Measurements from ENCODE around the gene ANKRD17.
A peak's percentile ranks its signal among the peaks of the same experiment; 100 is the strongest.
"Not testable (repeated sequence)": the region's sequence is repeated elsewhere in the genome, so short reads cannot be mapped to it uniquely, and the experiment has no call there.

Gene ANKRD17

DNA sequence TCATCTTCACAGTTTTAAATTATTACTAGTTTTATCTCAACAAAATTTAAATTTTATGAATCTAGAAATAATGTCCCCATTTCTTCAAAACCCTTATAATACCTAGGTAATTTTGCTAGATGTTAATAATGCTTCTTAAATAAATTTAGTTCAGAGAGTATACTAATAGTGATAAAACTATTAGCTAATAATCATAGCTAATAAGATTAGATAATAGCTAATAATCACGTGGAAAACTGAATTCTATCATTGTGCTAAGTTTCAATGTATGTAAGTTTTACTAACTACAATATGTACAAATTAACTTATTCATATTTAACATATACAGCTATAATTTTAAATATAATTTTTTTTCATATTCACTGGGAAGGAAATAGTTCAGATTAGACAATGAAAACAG, 10.2 kb downstream of the ANKRD17 start:
- no peak for DNase-seq (ENCODE audit: low read depth in 2 of 2)

DNA sequence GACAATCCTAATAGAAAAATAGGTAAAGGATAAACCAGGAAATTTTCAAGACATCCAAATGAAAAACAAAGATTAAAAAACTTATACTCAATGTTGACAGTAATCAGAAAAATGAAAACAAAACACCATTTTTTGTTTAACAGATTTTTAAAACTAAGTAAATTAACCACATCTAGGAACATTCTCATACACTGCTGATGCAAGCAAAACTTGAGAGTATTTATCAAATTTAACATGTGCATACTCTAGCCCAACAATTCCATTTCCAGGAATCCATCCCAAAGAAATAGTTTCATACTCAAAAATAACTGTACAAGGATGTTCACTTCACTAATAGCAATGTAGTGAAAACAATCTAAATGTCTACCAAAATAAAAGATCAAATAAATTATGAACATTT, 11.5 kb downstream of the ANKRD17 start:
- DNase-seq (ENCODE audit: low read depth in 2 of 2): no peak

DNA sequence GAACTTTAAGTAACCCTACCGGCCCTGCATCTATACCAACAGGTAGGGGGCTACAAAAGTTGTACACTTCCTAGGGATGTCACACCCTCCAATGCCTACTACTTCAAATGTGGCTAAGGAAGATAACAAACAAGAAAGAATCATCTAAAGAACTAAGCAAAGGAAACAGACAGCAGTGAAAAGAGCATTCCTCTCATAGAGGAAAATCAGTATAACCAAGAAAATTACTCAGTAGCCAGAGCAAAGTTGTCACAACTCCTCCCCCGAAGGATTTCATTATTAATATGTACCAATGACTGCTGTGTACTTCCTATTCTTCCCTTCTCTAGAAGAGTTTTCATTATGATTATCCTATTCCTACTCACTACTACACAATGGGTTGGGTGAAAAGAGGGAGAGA, 12.6 kb downstream of the ANKRD17 start:
- no peak for DNase-seq (ENCODE audit: low read depth in 2 of 2)

DNA sequence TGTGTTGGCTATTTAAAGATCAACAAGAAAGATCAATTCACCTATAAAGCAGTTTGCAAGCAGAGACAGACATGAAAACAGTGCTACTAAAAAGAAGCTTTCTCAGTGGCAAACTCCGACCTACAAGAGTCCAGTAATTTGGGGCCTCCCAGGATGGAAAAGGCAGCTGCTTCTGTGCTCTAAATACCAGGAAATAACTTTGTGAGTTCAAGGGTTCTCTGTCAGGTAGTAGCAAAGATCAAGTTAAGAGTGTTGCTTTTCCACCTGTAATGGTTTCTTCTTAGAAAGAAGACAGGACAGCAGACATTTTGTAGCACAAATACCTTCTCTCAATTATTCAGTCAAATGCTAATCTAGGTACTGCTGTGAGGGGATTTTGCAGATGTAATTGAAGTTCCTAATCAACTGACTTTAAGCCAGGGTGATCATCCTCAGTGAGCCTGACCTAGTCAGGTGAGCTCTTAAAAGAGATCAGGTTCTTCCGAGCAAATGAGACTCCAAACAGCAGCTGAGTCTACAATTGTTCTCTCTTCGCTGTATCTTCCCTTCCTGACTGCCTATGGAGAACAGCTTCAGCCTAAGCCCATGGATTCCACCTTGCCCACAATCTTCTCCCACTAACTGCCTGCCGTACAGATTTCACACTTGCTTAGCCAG, 13.5 kb downstream of the ANKRD17 start:
- no peak for DNase-seq (ENCODE audit: low read depth in 2 of 2)

DNA sequence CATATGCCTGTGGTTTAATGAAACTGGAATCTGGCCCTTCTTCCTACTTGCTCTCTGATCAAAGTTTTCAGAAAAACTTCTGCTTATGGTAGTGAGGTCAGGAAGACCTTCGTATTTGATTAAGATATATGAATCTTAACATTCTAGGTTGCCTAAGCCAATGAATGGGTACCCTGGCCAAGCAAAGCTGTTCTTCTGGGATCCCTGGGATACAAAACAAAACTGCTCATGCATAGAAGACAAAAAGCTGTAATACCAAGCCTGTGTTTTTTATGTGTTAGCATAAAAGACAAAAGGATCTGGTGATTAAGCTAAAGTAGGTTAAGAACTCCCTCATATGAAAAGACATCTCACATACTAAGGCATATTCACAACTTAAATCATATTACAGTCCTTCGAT, 21.6 kb downstream of the ANKRD17 start:
- no peak for DNase-seq (ENCODE audit: low read depth in 2 of 2)

DNA sequence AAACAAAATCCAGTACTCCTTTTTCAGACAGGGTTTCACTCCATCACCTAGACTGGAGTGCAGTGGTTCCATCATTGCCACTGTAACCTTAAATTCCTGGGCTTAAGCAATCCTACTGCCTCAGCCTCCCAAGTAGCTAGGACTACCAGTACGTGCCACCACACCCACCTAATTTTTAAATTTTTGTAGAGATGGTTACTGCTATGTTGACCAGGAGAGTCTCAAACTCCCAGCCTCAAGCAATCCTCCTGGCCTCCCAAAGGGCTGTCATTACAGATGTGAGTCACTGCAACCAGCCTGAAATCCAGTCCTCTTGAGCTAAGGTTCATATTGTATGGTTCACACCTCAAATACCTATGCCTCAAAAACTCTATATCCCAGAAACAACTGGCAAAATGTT, 22.4 kb downstream of the ANKRD17 start:
- DNase-seq (ENCODE audit: low read depth in 2 of 2): no peak

DNA sequence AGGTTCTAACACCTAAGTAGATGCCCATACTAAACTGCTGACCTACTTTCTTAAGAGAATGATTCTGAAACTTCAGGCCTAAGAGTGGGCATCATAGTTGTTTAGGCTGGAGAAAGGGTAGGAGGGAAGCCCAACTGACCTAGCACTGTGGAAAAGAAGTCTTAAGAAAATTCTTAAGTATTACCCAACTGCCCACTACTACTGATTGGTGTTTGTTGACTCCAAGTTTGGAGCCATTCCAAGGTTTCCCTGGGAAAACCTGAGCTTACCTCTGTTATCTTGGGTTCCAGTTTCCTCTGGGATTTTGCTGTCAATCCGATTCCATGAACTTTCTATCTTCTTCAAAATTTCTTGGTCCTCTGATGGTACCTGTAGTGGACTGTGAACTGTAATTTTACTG, 23.9 kb downstream of the ANKRD17 start:
- no peak for DNase-seq (ENCODE audit: low read depth in 2 of 2)

DNA sequence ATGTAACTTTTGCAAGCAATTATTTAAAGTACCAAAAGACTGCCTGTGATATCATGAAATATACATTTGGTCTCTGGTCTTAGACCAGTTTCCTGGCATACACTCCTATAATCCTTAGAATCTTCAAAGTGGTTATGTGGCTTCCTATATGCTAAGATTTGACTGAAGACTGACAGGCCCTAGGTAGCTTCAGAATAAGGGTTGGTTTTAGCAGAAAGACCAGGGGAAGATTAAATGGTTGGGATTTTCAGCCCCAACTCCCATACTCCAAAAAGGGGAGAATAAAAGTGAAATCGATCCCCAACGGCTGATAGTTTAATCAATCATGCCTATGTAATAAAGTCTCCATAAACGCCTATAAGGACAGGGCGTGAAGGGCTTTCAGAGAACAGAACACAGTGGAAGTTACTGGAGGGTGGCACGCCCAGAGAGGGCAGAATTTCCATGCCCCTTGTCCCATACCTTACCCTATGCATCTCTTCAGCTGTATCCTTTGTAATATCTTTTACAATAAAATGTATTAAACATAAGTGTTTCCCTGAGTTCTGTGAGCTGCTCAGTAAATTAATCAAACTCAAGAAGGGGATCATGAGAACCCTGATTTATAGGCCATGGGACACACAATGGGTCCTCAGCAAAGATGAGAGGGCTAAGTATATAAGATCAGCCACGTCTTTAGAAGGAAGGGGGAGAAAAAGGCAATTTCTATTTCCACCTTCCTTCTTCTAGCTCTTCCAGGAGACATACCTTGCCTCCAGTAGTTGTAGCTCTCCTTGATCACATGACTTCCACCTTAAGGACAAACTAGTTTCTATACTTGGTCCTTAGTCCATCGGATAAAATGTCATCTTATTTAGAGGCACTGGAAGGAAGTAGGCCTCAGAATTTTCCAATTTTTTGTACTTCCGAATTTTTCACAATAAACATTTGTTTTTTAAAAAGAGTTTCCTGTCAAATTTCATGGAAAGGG, 26.8 kb downstream of the ANKRD17 start:
- DNase-seq (ENCODE audit: low read depth in 2 of 2): no peak

DNA sequence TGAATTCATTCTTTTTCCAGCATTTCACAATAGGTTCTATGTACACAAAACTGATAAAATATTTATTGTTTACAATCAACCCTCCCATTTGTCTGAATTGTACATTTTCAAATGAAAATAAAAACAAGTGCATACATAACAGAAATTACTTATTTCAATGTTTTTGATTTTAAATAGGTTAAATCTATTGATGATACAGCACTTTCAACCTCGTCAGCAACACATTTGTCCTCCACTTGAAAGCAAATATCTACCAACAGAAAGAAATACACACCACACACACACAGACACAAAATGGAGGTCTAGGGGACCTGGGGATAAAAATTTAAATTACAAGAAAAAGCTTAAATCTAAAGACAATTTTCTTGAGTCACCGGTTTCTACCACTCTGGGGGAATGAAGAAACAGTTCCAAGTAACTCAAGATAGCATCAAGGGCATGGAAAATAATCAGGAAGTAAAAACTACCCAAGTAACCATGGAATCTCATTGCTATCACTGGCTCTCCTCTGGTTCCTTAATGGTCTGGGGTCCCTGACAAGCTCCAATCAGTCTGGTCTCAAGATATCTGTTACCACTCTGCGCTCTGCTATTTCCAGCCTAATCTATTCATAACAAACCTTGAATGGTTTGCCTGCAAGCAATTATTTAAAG, 27.6 kb downstream of the ANKRD17 start:
- no peak for DNase-seq (ENCODE audit: low read depth in 2 of 2)

DNA sequence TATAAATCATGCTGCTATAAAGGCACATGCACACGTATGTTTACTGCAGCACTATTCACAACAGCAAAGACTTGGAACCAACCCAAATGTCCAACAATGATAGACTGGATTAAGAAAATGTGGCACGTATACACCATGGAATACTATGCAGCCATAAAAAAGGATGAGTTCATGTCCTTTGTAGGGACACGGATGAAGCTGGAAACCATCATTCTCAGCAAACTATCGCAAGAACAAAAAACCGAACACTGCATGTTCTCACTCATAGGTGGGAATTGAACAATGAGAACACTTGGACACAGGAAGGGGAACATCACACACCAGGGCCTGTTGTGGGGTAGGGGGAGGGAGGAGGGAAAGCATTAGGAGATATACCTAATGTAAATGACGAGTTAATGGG, 29.8 kb downstream of the ANKRD17 start:
- DNase-seq (ENCODE audit: low read depth in 2 of 2): not testable (repeated sequence)

DNA sequence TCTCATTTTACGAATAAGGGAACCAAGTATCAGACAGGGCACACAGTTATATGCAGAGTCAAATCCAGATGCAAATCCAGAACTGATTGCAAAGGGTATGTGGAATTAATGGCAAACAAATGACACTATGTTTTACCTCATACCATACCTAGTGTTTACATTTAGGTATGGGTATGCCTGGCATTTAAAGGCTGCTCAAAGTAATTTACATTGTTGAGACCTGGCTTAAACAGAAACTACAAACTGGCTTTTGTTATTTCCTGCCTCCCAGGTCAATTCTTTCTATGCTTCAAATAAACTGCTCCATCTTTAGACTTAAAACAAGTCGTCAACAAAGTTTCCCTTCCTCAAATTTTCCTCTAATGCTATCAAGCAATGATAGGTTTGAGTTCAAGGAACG, 33.7 kb downstream of the ANKRD17 start:
- DNase-seq (ENCODE audit: low read depth in 2 of 2): no peak

DNA sequence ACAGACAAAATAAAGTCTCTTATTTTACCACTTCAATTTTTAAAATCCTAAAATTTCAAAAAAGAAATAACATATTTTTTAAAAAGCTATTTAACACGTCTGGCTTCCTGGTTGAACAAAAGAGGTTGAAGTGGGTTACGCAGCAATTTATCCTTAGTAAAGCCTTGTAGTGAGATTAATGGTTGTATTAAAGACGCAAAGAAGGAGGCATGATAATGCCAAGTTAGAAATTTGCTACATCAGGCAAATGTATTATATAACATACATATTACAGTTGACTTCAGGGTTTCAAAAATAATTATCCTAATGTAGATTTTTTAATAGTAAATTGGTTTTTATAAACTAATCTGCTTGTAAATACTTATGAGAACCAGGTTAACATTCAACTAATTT, 35.3 kb downstream of the ANKRD17 start:
- no peak for DNase-seq (ENCODE audit: low read depth in 2 of 2)

DNA sequence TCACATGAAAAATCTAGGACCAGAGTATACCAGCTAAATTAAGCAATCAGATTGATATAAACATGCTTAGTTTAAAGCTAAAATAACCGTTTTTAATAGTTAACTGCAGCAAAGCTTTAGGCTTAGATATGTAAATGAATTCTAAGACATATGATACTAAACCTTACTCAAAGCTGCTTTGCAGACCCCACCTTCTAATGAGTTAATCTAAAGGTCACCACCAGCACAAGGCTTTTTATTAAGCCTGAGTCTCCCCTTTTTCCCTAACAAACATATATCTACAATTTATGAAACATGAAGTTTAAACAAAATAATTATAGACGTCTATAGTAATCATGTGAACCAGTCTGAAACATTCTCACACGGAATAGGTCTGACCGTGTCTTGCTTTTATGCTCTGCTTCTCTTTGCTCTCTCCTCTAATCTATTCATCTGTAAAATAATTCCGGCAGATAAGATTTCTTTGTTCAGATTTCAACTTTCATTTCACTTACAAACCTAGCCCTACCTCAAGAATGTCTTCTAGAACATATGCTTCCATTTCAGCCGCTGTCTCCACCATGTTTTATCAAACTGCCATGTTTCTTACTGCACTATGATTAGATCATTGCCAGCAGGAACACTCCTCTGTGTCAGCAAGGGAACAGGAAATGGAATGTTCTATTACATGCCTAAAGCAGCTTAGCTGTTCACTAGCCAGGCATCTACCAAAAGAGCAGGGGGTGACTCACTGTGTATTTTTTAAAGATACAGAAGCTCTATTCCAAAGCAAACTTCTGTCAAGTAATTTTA, 35.9 kb downstream of the ANKRD17 start:
- DNase-seq (ENCODE audit: low read depth in 2 of 2): peak in 1 of 2 donors; percentile 7

DNA sequence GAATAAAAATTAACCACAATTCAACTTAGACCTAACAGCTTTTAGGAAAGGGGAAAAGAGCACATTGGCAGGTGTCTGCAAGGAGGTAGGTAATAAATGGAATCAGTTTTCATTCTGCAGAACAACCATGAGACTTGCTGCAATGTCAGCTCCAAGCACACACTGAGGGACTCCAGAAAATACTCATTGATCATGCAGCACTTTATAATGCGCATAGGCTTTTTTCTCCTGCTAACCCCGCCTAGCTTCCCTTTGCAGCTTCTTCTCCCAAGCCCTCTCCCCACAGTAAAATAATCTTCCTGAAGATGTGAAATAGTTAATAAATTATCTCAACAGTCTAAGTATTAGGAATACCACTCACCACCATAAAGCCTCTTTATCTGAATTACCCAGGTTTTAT, 36.9 kb downstream of the ANKRD17 start:
- no peak for DNase-seq (ENCODE audit: low read depth in 2 of 2)

DNA sequence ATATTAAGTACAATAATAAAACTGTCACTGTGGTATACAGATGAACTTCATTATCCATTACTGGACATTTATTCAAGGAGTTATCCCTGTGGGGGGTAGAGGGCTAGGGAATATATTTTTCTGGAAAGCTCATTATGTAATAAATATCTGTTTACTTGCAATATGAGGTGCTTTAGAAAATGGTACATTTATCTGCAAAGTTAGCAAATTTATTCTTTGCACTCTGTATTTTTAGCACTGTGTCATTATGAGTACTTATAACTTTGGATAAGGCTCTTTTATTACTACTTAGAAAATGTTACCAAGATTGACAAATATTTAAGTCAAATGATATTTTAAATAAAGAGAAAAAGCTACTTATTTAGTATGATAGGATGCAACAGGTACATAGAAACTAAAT, 37.8 kb downstream of the ANKRD17 start:
- no peak for DNase-seq (ENCODE audit: low read depth in 2 of 2)

DNA sequence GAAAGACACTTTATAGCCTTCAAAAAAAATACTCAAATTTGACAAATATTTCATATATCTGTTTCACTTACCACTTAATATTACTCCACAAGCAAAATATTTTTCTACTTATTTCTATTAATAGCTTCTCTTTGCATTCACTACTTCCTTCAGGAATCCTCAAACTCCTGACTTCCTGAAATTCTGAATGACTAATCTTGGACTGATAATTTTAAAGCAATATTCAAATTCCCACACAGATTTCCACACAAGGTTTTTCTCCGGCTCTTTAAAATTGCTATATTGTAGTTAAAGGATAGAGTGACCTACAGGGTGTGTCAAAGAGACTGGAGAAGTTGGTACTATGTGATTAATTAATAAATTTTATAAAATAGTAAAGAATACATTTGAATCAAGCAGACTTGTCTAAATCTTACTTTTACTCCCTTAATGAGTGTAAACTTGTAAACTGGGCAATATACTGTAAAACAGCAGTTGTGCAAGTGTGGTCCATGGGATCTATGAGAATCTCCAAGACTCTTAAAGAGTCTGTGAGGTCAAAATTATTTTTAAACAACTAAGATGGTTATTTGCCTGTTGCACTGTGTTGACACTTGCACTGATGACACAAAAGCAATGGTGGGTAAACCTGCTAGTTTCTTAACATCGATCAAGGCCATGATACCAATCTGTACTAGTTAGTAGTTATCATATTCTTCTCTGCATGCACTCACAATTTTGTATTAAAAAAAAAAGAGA, 44.5 kb downstream of the ANKRD17 start:
- no peak for DNase-seq (ENCODE audit: low read depth in 2 of 2)

DNA sequence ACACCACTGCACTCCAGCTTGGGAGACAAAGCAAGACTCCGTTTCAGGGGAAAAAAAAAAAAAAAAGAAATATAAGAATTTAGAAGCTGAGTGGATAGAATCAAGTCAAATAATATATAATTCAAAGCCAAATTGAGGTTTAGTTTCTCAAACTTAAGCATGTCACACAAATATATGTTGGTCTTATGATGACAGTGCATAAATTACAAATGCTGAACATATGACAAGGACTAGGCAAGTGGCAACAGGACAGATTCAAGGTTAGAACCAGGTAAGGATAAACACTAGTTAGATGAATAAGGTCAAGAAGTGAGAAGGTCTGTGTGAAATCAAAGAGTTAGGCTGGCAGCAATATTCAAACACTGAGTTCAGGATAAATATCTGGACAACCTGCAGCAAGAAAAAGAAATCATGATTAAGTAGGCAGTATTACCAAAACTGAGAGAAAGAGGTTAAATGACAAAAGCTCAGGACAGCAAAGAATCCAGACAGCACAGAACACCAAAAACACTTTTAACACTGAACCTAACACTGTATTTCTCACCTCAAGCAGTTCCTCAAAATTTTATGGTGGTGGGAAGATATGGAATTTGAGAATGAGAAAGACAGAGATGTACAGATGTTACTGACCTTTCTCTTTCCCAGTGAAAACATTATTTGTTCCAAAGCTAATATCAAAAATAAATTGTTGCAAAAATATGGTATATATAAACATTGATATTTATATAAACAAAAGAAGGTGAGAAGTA, 45.4 kb downstream of the ANKRD17 start:
- DNase-seq (ENCODE audit: low read depth in 2 of 2): no peak

DNA sequence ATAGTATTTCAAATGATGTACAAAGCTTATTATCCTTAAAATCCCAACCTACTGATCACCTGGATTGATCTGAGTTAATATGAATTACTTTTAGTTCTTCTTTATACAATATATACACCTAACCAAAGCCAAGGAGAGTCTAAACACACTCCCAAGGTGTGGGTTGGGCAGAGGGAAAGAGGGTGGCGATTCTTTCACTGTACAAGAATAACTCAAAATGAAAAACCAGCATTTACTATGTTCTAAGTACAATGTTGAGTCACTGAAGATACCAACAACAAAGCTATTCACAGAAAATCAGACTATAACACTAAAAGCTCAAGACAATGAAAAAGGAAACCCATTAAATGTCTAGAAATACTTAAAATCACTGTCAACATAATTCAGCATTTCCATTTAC, 46.6 kb downstream of the ANKRD17 start:
- no peak for DNase-seq (ENCODE audit: low read depth in 2 of 2)

DNA sequence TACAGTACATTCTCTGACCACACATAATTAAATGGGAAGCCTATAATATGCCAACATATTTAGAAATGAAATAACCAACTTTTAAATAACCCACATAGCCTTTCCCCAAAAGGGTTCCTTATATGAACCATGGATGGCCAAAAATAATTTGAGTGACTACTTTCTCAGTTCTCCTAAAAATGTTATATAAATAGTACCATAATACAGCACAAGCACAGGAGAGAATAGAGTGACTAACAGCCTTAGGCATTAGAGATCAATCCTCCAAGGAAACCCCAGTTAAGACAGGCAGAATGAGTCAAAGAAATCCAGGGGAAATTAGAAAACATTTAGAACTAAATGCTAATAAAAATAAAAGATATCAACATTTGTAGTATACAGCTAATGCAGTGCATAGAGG, 50.2 kb downstream of the ANKRD17 start:
- no peak for DNase-seq (ENCODE audit: low read depth in 2 of 2)

DNA sequence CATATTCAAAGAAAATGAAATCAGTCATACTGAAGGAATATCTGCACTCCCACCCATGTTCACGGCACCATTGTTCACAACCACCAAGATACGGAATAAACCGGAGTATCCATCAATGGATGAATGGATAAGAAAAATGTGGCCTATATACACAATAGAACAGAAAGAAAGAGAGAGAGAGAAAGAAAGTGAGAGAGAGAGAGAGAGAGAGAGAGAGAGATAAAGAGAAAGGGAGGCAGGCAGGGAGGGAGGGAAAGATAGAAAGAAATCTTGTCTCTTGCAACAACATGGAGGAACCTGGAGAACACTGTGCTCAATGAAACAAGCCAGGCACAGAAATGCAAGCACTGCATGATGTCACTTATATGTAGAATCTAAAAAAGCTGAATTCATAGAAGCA, 52.4 kb downstream of the ANKRD17 start:
- no peak for DNase-seq (ENCODE audit: low read depth in 2 of 2)

DNA sequence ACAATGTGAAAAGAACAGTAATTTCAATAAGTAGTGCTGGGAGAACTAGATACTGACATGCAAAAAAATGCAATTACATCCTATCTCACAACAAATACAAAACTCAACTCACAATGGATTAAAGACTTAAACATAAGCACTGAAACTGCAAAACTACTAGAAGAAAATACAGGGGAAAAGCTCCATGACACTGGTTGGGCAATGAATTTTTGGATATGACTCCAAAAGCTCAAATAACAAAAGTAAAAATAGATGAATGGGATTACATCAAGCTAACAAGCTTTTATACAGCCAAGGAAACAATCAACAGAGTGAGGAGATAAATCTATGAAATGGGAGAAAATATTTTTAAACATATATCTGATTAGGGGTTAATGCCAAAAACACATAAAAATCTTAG, 53.1 kb downstream of the ANKRD17 start:
- DNase-seq (ENCODE audit: low read depth in 2 of 2): no peak
